ENCODE measurements around the gene VSTM1.
"Not testable (repeated sequence)": the region's sequence is repeated elsewhere in the genome, so short reads cannot be mapped to it uniquely, and the experiment has no call there.

Gene VSTM1

DNA sequence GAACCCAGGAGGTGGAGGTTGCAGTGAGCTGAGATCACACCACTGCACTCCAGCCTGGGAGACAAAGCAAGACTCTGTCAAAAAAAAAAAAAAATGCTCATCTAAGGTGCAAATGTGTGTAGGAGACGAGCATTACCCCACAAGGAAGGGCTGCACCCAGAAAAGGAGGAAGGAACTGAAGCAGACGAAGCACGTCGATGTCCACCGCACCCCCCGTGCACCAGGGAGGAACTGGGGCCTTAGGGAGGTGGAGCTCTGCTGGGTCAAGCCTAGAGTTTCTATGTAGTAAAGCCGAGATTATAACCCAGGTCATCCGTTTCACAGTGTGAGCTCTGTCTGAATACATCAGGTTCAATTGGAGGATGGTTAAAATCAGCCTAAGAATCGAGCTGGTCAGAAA, 1.1 kb downstream of the VSTM1 start:
- DNase-seq (ENCODE audit: low spot score) = no peak
- TF ChIP-seq, protein P1, sequence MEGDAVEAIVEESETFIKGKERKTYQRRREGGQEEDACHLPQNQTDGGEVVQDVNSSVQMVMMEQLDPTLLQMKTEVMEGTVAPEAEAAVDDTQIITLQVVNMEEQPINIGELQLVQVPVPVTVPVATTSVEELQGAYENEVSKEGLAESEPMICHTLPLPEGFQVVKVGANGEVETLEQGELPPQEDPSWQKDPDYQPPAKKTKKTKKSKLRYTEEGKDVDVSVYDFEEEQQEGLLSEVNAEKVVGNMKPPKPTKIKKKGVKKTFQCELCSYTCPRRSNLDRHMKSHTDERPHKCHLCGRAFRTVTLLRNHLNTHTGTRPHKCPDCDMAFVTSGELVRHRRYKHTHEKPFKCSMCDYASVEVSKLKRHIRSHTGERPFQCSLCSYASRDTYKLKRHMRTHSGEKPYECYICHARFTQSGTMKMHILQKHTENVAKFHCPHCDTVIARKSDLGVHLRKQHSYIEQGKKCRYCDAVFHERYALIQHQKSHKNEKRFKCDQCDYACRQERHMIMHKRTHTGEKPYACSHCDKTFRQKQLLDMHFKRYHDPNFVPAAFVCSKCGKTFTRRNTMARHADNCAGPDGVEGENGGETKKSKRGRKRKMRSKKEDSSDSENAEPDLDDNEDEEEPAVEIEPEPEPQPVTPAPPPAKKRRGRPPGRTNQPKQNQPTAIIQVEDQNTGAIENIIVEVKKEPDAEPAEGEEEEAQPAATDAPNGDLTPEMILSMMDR (IDR thresholded peaks at IDR 0.05; ENCODE audit: extremely low read depth, missing control alignments) = no peak

DNA sequence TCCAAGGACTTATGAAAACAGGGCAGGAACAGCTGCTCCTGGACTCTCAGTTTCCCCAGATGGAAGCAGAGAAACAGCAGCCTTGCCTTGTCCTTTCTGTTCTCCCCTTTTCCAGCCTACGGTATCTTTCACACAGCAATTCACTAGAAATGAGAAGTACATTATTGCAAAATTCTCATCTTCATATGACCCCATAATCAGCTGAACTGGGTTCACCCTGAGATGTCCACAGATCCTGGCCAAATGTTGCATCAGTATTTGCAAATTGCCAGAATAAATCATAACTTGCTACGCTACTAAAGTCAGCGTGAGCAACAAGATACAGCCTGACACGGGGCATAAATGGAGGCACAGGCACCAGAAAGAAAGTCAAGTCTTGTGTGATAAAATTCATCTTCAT, 16.1 kb downstream of the VSTM1 start:
- TF ChIP-seq, protein P1 (IDR thresholded peaks at IDR 0.05; ENCODE audit: extremely low read depth, missing control alignments) = no peak
- DNase-seq (ENCODE audit: low spot score) = no peak

DNA sequence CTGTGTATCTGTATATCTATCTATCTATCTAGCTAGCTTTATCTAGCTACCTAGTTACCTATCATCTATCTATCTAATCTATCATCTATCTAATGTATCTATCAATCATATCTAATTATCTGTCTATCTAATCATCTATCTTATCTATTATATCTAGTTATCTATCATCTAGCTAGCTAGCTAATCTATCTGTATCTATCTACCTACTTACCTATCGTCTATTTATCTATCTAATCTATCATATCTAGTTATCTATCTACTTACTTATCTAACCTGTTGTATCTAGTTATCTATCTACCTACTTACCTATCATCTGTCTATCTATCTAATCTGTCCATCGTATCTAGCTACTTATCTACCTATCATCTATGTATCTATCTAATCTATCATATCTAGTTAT, 17.9 kb downstream of the VSTM1 start:
- TF ChIP-seq, protein P1 (IDR thresholded peaks at IDR 0.05; ENCODE audit: extremely low read depth, missing control alignments) = no peak
- DNase-seq (ENCODE audit: low spot score) = no peak

DNA sequence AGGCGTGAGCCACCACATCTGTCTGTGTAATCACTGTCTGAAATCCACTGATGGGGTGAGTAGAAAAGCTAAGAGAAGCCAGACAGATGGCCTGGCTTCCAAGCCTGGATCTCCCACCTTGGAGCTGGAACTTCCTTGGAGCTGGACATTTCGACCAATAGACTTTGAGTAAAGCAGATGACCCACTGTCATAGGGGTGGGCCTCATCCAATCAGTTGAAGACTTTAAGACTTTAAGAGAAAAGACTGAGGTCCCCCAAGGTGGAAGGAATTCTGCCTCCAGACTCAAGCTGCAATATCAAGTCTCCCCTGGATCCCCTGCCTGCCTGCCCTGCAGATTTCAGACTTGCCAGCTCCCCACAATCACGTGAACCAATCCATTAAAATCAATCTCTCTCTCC, 20.7 kb downstream of the VSTM1 start:
- TF ChIP-seq, protein P1 (IDR thresholded peaks at IDR 0.05; ENCODE audit: extremely low read depth, missing control alignments) = no peak
- DNase-seq (ENCODE audit: low spot score) = no peak

DNA sequence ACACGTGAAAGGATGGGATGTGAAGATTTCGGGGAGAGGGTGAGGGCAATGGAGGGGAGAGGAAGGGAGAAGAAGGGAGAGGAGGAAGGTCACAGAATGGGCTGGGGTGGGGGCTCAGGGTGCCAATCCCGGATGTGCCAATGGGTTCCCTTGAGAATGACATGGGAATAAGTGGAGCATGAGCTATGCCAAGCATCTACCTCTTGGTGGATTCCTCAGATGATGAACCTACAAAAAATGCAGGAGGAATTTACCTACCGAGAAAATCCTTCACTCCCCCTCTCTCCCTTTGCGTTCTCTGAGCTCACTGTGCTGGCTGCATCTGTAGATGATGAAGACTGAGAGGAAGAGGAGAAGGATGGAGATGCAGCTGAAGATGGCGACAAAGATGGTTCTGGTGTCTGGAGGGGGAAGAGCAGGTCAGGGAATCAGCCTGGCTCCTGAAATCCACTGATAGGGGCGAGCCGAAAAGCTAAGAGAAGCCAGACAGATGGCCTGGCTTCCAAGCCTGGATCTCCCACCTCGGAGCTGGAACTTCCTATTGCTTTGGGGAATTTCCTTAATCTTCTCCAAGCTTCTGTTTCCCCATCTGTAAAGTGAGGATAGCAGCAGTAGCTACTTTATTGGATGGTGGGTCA, 21.6 kb downstream of the VSTM1 start:
- DNase-seq (ENCODE audit: low spot score) = no peak

DNA sequence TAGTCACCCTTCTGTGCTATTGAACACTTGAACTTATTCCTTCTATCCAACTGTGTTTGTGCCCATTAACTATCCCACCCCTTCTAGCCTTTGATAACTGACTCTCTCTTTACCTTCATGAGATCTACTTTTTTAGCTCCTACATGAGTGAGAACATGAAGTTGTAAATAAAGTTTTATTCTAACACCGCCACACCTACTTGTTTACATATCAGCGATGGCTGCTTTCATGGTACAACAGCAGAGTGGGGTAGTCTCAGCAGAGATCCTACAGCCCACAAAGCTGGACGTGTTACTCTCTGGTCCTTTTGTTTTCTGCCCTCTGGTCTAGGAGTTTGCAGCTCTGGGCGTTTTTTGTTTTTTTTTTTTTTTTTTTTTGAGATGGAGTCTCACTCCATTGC, 23.7 kb downstream of the VSTM1 start:
- no peak for DNase-seq (ENCODE audit: low spot score)
- TF ChIP-seq, protein P1 (IDR thresholded peaks at IDR 0.05; ENCODE audit: extremely low read depth, missing control alignments) = no peak

More for the DNA sequence above, 21.6 kb downstream of the VSTM1 start:
- TF ChIP-seq, protein P1 (IDR thresholded peaks at IDR 0.05; ENCODE audit: extremely low read depth, missing control alignments) = no peak

DNA sequence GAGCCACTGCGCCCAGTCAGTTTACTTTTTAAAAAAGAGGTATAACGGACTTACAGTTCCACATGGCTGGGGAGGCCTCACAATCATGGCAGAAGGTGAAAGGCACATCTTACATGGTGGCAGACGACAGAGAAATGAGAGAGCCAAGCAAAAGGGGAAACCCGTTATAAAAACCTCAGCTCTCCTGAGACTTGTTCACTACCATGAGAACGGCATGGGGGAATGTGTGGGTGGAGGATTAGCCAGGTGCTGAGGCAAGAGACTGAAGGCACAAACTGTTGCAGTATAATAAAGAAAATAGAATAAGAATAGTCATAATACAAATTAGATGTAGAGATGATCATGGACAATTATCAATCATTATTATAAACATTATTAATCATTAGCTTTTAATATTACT, 27.2 kb downstream of the VSTM1 start:
- not testable (repeated sequence) for DNase-seq (ENCODE audit: low spot score)
